Neural progenitor cell (in vitro differentiated cells): Measurements from ENCODE around the gene LPIN1. TPM values are rescaled to one million over a fixed set of nuclear protein-coding genes. Genes with fewer than 3 reads are reported as not detected.

Source experiments
- DNase-seq: peaks from one replicate; pipeline ENCODE4 v3.0.0-alpha.2; 2016; ENCODE audit warnings: low spot score
- H2AFZ ChIP-seq: fragments of 200-600 bp; sonication (generic); replicated peaks from 2 replicates; pipeline ENCODE4 v1.6.1; 2016; ENCODE audit warnings: antibody characterized with exemption
- H3F3A ChIP-seq: fragments of 200-600 bp; sonication (generic); 2 replicates; pipeline ENCODE4 v1.6.1; 2016; ENCODE audit warnings: antibody characterized with exemption, low read depth
- H3K27ac ChIP-seq: fragments of 200-600 bp; sonication (generic); 2 replicates; pipeline ENCODE4 v1.5.1; 2016; ENCODE audit warnings: mild to moderate bottlenecking
- H3K27me3 ChIP-seq: fragments of 200-600 bp; sonication (generic); 2 replicates; pipeline ENCODE4 v1.6.1; 2016; ENCODE audit warnings: mild to moderate bottlenecking, moderate library complexity
- H3K36me3 ChIP-seq: fragments of 200-600 bp; sonication (generic); 2 replicates; pipeline ENCODE4 v1.5.1; 2016
- H3K4me1 ChIP-seq: fragments of 200-600 bp; sonication (generic); 2 replicates; pipeline ENCODE4 v1.6.1; 2016; ENCODE audit warnings: mixed run types
- H3K4me2 ChIP-seq: fragments of 200-600 bp; sonication (generic); 2 replicates; pipeline ENCODE4 v1.6.1; 2016
- H3K4me3 ChIP-seq: fragments of 200-600 bp; sonication (generic); 2 replicates; pipeline ENCODE4 v1.5.1; 2016
- H3K79me2 ChIP-seq: fragments of 200-600 bp; sonication (generic); 2 replicates; pipeline ENCODE4 v1.6.1; 2016; ENCODE audit warnings: low read depth
- H3K9ac ChIP-seq: fragments of 200-600 bp; sonication (generic); 2 replicates; pipeline ENCODE4 v1.6.1; 2016
- H3K9me3 ChIP-seq: fragments of 200-600 bp; sonication (generic); 2 replicates; pipeline ENCODE4 v1.5.1; 2016; ENCODE audit warnings: low read depth
- H4K20me1 ChIP-seq: fragments of 200-600 bp; sonication (generic); 2 replicates; pipeline ENCODE4 v1.6.1; 2016; ENCODE audit warnings: low read depth
- H3K27ac Mint-ChIP-seq: 3 replicates; pipeline ENCODE4 v1.8.0; 2021; ENCODE audit warnings: mixed read lengths
- H3K27me3 Mint-ChIP-seq: 2 replicates; pipeline ENCODE4 v1.8.0; 2022; ENCODE audit warnings: low read depth, mild to moderate bottlenecking, inconsistent platforms, moderate library complexity, mixed read lengths; ENCODE audit not compliant: insufficient read depth
- H3K36me3 Mint-ChIP-seq: 3 replicates; pipeline ENCODE4 v1.8.0; 2021; ENCODE audit warnings: mixed read lengths
- H3K4me1 Mint-ChIP-seq: 3 replicates; pipeline ENCODE4 v1.8.0; 2021; ENCODE audit warnings: mixed read lengths
- H3K4me3 Mint-ChIP-seq: 3 replicates; pipeline ENCODE4 v1.8.0; 2021; ENCODE audit warnings: mild to moderate bottlenecking, moderate library complexity, mixed read lengths
- H3K9me3 Mint-ChIP-seq: 3 replicates; pipeline ENCODE4 v1.8.0; 2020; ENCODE audit warnings: mixed read lengths
- EZH2 ChIP-seq: fragments of 200-600 bp; sonication (generic); IDR thresholded peaks from 2 replicates; pipeline ENCODE4 v1.6.1; 2017; ENCODE audit warnings: antibody characterized with exemption, mild to moderate bottlenecking, moderate library complexity
- EZH2phosphoT487 ChIP-seq: fragments of 200-600 bp; sonication (generic); IDR thresholded peaks from 2 replicates; pipeline ENCODE4 v1.6.1; 2017; ENCODE audit warnings: antibody characterized with exemption
- total RNA-seq: library from RNA; depleted of rRNA; stranded (reverse); fragments of >200 nt; gene quantifications from 2 replicates; pipeline ENCODE4 v1.2.3, GENCODE V29; 2015; ENCODE audit warnings: low replicate concordance
- TF ChIP-seq, protein P1 (sequence below): fragments of 200-600 bp; sonication (generic); IDR thresholded peaks from 2 replicates; pipeline ENCODE4 v1.5.1; 2017; ENCODE audit warnings: antibody characterized with exemption, mild to moderate bottlenecking

LPIN1 gene
- total RNA-seq, 1 donor from 2014 or later = 18.0 TPM

DNA sequence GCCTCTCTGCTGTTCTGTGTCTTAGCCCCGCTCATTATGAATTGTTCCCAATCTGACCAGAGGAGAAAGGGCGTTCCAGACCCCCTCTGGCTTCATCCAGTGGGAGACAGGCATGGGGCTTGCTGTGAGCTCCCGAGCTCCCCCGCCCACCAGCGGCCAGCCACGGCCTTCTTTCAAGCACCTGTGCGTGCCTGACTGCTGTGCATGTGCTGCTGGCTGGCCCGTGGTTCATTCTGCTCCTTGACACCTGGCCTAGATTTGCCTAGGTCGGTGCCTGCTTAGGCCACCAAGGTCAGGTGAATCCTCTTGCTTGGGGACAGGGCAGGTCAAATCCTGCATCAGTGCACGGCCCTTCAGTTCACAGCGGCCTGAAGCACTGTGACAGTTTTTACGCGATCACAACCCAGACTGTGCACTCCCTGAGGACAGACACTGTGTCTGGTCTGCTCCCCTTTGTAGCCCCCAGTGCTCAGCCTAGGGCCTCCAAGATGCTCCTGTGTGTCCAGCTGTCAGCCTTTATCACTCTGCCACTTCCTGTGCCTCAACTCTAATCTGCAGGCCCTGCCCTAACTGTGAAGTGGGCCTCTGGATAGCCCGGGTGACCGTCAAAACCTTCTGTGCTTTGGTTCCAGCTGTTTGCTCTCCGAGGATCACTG, 3.6 kb upstream of the LPIN1 start:
- no peaks in the 10 kb centered on the region for H3K9me3 ChIP-seq
- Mint-ChIP-seq H3K27ac (peak overlapping the region; percentile 69), H3K9me3 (peaks cover 3% of the 10 kb centered on the region), H3K4me3 (peak overlapping the region; percentile 46), H3K27me3 (peaks cover 5% of the 10 kb centered on the region), H3K4me1 (peaks cover 67% of the 10 kb centered on the region), H3K36me3 (peaks cover 2% of the 10 kb centered on the region)
- H4K20me1 ChIP-seq = peaks cover 10% of the 10 kb centered on the region
- no peak overlapping the region for H3K27ac ChIP-seq
- H3K4me1 ChIP-seq = peaks cover 21% of the 10 kb centered on the region
- TF ChIP-seq, protein P1, sequence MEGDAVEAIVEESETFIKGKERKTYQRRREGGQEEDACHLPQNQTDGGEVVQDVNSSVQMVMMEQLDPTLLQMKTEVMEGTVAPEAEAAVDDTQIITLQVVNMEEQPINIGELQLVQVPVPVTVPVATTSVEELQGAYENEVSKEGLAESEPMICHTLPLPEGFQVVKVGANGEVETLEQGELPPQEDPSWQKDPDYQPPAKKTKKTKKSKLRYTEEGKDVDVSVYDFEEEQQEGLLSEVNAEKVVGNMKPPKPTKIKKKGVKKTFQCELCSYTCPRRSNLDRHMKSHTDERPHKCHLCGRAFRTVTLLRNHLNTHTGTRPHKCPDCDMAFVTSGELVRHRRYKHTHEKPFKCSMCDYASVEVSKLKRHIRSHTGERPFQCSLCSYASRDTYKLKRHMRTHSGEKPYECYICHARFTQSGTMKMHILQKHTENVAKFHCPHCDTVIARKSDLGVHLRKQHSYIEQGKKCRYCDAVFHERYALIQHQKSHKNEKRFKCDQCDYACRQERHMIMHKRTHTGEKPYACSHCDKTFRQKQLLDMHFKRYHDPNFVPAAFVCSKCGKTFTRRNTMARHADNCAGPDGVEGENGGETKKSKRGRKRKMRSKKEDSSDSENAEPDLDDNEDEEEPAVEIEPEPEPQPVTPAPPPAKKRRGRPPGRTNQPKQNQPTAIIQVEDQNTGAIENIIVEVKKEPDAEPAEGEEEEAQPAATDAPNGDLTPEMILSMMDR = no peak
- TF ChIP-seq EZH2phosphoT487 = no peak
- no peak for TF ChIP-seq EZH2
- H2AFZ ChIP-seq = no peak overlapping the region
- DNase-seq = no peak
- H3K36me3 ChIP-seq = no peaks in the 10 kb centered on the region
- no peaks in the 10 kb centered on the region for H3K27me3 ChIP-seq
- no peak overlapping the region for H3K9ac ChIP-seq
- no peak overlapping the region for H3K4me2 ChIP-seq
- H3F3A ChIP-seq = peaks cover 22% of the 10 kb centered on the region
- peaks cover 11% of the 10 kb centered on the region for H3K79me2 ChIP-seq
- H3K4me3 ChIP-seq = no peak overlapping the region

DNA sequence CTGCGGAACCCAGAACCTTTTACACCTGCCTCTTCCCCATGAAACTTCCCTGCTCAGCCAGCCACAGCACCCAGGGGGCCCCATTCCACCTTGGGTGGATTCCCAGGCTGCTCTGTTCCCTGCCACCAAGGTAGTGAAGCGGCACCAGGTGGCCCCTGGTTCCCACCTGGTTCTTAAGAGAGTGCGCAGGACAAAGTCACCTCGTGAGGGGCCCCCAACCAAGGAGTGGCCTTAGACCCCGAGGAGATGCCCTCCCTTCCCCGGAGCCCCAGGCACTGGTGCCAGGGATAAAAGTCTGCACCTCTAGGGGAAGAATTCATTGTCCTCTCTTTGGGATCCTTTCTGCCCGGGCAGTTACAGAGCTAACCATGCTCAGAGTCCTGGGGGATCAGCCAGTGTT, 3.1 kb upstream of the LPIN1 start:
- Histone ChIP-seq H3K36me3 (no peaks in the 10 kb centered on the region), H3K9ac (no peak overlapping the region), H3K4me3 (no peak overlapping the region), H3K9me3 (no peaks in the 10 kb centered on the region), H2AFZ (no peak overlapping the region), H3K4me2 (no peak overlapping the region), H3K4me1 (peaks cover 25% of the 10 kb centered on the region), H3K79me2 (peaks cover 16% of the 10 kb centered on the region), H3K27ac (no peak overlapping the region), H4K20me1 (peaks cover 15% of the 10 kb centered on the region), H3F3A (peaks cover 22% of the 10 kb centered on the region), H3K27me3 (no peaks in the 10 kb centered on the region)
- peaks cover 2% of the 10 kb centered on the region for H3K36me3 Mint-ChIP-seq
- TF ChIP-seq EZH2phosphoT487 = no peak
- H3K9me3 Mint-ChIP-seq = peaks cover 3% of the 10 kb centered on the region
- H3K4me3 Mint-ChIP-seq = peak overlapping the region; percentile 46
- H3K4me1 Mint-ChIP-seq = peaks cover 71% of the 10 kb centered on the region
- H3K27ac Mint-ChIP-seq = peak overlapping the region; percentile 97
- DNase-seq = no peak
- peaks cover 5% of the 10 kb centered on the region for H3K27me3 Mint-ChIP-seq

DNA sequence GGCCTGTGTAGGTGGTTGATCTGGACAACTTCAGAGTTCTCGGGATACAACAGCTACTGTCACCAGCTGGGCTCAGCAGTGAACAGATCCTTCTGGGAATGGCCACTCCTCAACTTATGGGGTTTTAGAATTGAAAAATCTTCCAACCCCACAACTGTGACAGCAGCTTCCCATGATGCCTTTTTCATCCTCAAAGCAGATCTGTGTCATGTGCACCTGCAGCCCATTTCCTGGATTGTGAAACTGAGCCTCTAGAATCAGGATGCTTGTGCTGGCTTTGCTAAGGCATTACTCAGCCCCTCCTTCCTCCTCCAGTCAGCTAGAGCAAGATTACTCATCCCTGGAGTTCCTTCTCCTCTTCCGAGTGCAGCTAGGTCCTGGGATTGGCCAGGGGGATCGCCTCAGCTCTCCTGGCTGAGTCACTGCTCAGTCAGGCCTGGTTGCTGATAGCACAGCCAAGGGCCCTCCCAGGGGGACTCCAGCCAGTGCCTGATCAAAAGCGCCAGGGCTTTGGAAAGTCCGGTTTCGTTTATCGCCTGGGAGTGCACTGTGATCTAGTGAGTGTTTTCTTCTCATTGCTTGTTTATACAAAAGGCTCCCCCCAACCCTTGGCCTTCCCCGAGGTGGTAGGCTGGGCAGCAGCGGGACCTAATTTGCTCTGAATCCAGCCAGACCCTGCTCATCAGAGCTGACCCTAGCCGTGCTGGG, 2.4 kb upstream of the LPIN1 start:
- peak overlapping the region; percentile 53 for H3K4me2 ChIP-seq
- no peak overlapping the region for H3K4me3 ChIP-seq
- no peak overlapping the region for H2AFZ ChIP-seq
- Mint-ChIP-seq H3K4me1 (peaks cover 71% of the 10 kb centered on the region), H3K9me3 (peaks cover 3% of the 10 kb centered on the region), H3K36me3 (peaks cover 2% of the 10 kb centered on the region), H3K27ac (peak overlapping the region; percentile 97), H3K4me3 (peak overlapping the region; percentile 86), H3K27me3 (peaks cover 5% of the 10 kb centered on the region)
- no peaks in the 10 kb centered on the region for H3K9me3 ChIP-seq
- no peaks in the 10 kb centered on the region for H3K27me3 ChIP-seq
- peak; percentile 91 for DNase-seq
- TF ChIP-seq, protein P1 = no peak
- TF ChIP-seq EZH2phosphoT487 (no peak), EZH2 (no peak)
- H4K20me1 ChIP-seq = peaks cover 21% of the 10 kb centered on the region
- no peak overlapping the region for H3K27ac ChIP-seq
- no peaks in the 10 kb centered on the region for H3K36me3 ChIP-seq
- peaks cover 25% of the 10 kb centered on the region for H3K4me1 ChIP-seq
- H3F3A ChIP-seq = peaks cover 22% of the 10 kb centered on the region
- H3K79me2 ChIP-seq = peaks cover 23% of the 10 kb centered on the region
- no peak overlapping the region for H3K9ac ChIP-seq
